ENCODE results near the gene MSRB2.
"Not testable (repeated sequence)": the region's sequence is repeated elsewhere in the genome, so short reads cannot be mapped to it uniquely, and the experiment has no call there.

MSRB2 gene

GRCh38 chr10:23063045-23063972 lies 32.1 kb upstream of the MSRB2 start:
- H3K4me3 ChIP-seq (ENCODE audit: low read depth, low read length): no peak overlapping the region
- H3K27me3 ChIP-seq (ENCODE audit: insufficient read depth, low read depth, severe bottlenecking): no peaks in the 10 kb centered on the region
- no peaks in the 10 kb centered on the region for H3K9me3 ChIP-seq (ENCODE audit: severe bottlenecking)
- H3K36me3 ChIP-seq: no peaks in the 10 kb centered on the region
- DNase-seq: no peak
- H3K27ac ChIP-seq: no peak overlapping the region
- TF ChIP-seq CTCF (IDR thresholded peaks at IDR 0.05; ENCODE audit: low read depth, low read length): no peak

- no peaks in the 10 kb centered on the region for H3K9me3 ChIP-seq (ENCODE audit: severe bottlenecking)
- H3K36me3 ChIP-seq: no peaks in the 10 kb centered on the region
- TF ChIP-seq CTCF (IDR thresholded peaks at IDR 0.05; ENCODE audit: low read depth, low read length): no peak
- no peak for DNase-seq
- H3K4me3 ChIP-seq (ENCODE audit: low read depth, low read length): no peak overlapping the region
- H3K27me3 ChIP-seq (ENCODE audit: insufficient read depth, low read depth, severe bottlenecking): no peaks in the 10 kb centered on the region
- no peak overlapping the region for H3K27ac ChIP-seq
These were observed 31.2 kb upstream of the MSRB2 start for GRCh38 chr10:23063973-23064812.

- H3K4me3 ChIP-seq (ENCODE audit: low read depth, low read length); H3K9me3 ChIP-seq (ENCODE audit: severe bottlenecking); H3K27me3 ChIP-seq (ENCODE audit: insufficient read depth, low read depth, severe bottlenecking); DNase-seq; H3K27ac ChIP-seq; H3K36me3 ChIP-seq: not testable (repeated sequence)
These were observed 30.6 kb upstream of the MSRB2 start for GRCh38 chr10:23064813-23065114.

GRCh38 chr10:23065181-23065948 lies 30.0 kb upstream of the MSRB2 start:
- no peak for TF ChIP-seq CTCF (IDR thresholded peaks at IDR 0.05; ENCODE audit: low read depth, low read length)
- Histone ChIP-seq H3K36me3 (no peaks in the 10 kb centered on the region), H3K4me3 (ENCODE audit: low read depth, low read length) (no peak overlapping the region), H3K9me3 (ENCODE audit: severe bottlenecking) (no peaks in the 10 kb centered on the region), H3K27ac (no peak overlapping the region), H3K27me3 (ENCODE audit: insufficient read depth, low read depth, severe bottlenecking) (no peaks in the 10 kb centered on the region)
- no peak for DNase-seq

- H3K4me3 ChIP-seq (ENCODE audit: low read depth, low read length): no peak overlapping the region
These were observed 28.0 kb upstream of the MSRB2 start for GRCh38 chr10:23067337-23067736.

More at GRCh38 chr10:23067337-23067736, 28.0 kb upstream of the MSRB2 start:
- no peak for TF ChIP-seq CTCF (IDR thresholded peaks at IDR 0.05; ENCODE audit: low read depth, low read length)
- Histone ChIP-seq H3K9me3 (ENCODE audit: severe bottlenecking) (no peaks in the 10 kb centered on the region), H3K27me3 (ENCODE audit: insufficient read depth, low read depth, severe bottlenecking) (no peaks in the 10 kb centered on the region), H3K36me3 (no peaks in the 10 kb centered on the region), H3K27ac (no peak overlapping the region)
- no peak for DNase-seq
